NB4 (cell line): Measurements from ENCODE around the gene SLC39A12.

Source experiments
- DNase-seq: peaks from one replicate; pipeline ENCODE4 v3.0.0; 2010; ENCODE audit warnings: low read depth
- H3K4me3 ChIP-seq: one replicate; pipeline ENCODE4 v1.5.1; 2011; ENCODE audit warnings: mild to moderate bottlenecking, low read depth, low read length, moderate library complexity
- CTCF ChIP-seq: IDR thresholded peaks from one replicate; pipeline ENCODE4 v1.5.1; 2012; ENCODE audit warnings: low read depth, low read length
- MYC ChIP-seq: IDR thresholded peaks from 2 replicates; pipeline ENCODE4 v1.6.1; 2011; ENCODE audit warnings: low read depth, low read length
- POLR2A ChIP-seq: IDR thresholded peaks from 2 replicates; pipeline ENCODE4 v1.6.1; 2011; ENCODE audit warnings: mild to moderate bottlenecking; ENCODE audit not compliant: insufficient read length; ENCODE audit errors: extremely low read depth
- TF ChIP-seq, protein P1 (sequence below): IDR thresholded peaks from 2 replicates; pipeline ENCODE4 v1.6.1; 2011; ENCODE audit warnings: low read depth, low read length

SLC39A12 gene

GRCh38 chr10:17958049-17958448 lies 6.3 kb downstream of the SLC39A12 start:
- TF ChIP-seq MYC (no peak), CTCF (no peak)
- no peak overlapping the region for H3K4me3 ChIP-seq
- no peak for DNase-seq

DNA sequence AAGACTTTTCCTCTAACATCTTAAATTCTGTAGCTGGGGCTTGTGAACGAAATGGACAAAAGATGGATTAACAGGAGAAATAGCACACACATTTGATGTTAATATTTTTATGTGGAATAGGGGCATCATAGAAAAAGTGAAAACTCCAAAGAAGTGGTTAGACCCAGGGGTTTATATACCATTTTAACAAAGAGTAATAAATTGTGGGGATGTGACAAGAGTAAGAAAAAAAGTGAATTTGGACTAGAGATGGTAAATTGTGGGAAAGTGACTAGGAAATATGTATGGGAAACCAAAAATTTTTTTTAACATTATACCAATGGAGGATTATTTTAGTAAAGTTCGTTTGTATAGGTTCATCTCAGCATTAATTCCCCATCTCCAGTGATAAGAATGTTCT lies 8.2 kb downstream of the SLC39A12 start:
- no peak overlapping the region for H3K4me3 ChIP-seq
- DNase-seq = no peak
- TF ChIP-seq, protein P1, sequence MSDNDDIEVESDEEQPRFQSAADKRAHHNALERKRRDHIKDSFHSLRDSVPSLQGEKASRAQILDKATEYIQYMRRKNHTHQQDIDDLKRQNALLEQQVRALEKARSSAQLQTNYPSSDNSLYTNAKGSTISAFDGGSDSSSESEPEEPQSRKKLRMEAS = no peak
- no peak for TF ChIP-seq MYC
- no peak for TF ChIP-seq POLR2A
- no peak for TF ChIP-seq CTCF

DNA sequence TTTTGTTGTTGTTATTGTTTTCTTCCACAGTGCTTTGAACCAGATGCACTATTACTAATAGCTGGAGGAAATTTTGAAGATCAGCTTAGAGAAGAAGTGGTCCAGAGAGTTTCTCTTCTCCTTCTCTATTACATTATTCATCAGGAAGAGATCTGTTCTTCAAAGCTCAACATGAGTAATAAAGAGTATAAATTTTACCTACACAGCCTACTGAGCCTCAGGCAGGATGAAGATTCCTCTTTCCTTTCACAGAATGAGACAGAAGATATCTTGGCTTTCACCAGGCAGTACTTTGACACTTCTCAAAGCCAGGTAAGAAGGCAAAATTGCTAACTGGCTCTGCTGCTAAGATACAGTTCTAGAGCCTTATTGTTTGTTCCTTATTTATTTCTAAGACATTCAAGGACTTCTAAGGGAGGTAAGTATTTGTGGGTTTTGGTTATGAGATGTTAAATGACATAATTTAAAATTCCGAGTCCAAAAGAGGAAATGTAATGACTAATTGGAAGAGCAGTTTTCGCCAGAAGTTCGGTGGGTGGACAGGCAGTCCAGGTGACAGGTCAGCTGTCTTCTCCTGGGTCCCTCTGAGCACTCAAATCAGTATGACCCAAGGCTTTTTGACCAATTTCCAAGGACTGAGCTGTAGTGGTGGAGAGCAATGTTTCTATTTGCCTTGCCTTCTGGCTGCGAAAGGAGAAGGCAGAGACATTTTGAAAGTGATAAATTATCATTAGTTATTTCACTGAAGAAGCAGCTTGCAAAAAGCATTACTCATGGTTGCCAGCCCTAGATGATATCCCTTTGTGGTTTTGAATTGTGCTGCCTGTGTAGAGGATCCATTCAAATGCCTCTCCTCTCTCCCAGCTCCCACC lies 10.1 kb downstream of the SLC39A12 start:
- DNase-seq = no peak
- TF ChIP-seq CTCF (no peak), MYC (no peak), POLR2A (no peak)
- TF ChIP-seq, protein P1 = no peak
- H3K4me3 ChIP-seq = no peak overlapping the region

DNA sequence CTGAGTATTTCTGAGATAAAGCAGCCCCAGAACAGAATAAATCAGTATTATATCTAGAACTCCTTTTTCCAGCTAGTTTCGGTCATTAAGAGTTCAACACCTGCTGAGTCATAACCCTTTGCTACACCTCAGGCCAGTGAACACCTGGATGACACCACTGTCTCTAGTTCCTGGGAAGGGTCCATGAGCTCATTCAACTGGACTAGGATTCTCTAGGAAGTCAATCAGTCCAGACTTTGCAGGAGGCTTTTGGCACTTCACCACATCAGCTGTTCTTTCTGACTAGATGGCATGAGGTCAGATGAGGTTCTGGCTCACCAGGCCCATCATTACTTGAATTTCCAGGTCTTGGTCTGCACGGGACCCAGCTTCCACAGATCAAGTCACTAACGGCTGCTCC lies 11.7 kb downstream of the SLC39A12 start:
- DNase-seq = no peak
- TF ChIP-seq MYC (no peak), POLR2A (no peak), CTCF (no peak)
- TF ChIP-seq, protein P1 = no peak
- no peak overlapping the region for H3K4me3 ChIP-seq

- H3K4me3 ChIP-seq = no peak overlapping the region
- no peak for DNase-seq
- TF ChIP-seq, protein P1 = no peak
- no peak for TF ChIP-seq POLR2A
- TF ChIP-seq CTCF = no peak
- TF ChIP-seq MYC = no peak
Observed at GRCh38 chr10:17965649-17966235, 14.0 kb downstream of the SLC39A12 start.
